ENCODE measurements around the gene SLC10A7. TPM values are rescaled to one million over a fixed set of nuclear protein-coding genes. Genes with fewer than 3 reads are reported as not detected.

Gene SLC10A7
- total and polyA plus RNA-seq, 2 of the 13 experiments (the other 11 are each of a cell fraction or from before 2014, with no cell fraction given) = 18.5 to 18.8 TPM

DNA sequence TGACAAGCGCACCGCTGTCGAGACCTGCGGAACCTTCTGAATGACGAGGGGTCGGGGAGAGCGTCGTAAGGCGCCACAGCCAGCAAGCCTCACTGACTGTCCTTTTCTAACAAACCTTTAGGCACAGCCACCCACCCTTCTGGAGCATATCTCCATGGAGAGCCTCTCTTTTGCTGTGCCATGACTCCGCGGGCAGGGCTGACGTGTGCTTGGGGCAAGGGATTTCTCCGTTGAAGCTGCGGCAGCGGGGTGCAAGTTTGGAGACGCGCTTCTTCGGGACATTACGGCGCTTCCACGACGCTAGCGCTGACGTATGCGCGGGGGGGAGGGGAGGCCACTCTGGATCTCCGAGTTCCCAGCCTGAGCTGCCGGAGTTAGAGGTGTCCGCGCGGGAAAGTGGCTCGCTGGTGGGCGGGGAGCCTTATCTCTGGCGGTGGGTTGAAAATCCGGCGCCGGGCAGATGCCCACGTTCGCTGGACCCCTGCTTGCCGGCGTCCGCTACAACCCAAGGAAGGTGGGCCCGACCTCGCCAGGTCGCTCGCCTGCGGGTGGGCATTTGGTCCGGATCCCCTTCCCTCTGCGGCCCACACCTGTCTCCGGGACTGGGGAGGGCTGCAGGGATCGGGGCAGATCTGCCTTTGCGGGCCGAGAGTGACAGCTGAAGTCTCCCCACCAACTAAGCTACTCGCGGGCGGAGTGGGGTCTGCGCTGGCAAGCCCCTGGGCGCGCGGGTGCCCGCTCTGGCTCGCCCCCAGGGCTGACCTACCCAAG, 543 bp upstream of the SLC10A7 start (continued):
- TF ChIP-seq, protein P1, sequence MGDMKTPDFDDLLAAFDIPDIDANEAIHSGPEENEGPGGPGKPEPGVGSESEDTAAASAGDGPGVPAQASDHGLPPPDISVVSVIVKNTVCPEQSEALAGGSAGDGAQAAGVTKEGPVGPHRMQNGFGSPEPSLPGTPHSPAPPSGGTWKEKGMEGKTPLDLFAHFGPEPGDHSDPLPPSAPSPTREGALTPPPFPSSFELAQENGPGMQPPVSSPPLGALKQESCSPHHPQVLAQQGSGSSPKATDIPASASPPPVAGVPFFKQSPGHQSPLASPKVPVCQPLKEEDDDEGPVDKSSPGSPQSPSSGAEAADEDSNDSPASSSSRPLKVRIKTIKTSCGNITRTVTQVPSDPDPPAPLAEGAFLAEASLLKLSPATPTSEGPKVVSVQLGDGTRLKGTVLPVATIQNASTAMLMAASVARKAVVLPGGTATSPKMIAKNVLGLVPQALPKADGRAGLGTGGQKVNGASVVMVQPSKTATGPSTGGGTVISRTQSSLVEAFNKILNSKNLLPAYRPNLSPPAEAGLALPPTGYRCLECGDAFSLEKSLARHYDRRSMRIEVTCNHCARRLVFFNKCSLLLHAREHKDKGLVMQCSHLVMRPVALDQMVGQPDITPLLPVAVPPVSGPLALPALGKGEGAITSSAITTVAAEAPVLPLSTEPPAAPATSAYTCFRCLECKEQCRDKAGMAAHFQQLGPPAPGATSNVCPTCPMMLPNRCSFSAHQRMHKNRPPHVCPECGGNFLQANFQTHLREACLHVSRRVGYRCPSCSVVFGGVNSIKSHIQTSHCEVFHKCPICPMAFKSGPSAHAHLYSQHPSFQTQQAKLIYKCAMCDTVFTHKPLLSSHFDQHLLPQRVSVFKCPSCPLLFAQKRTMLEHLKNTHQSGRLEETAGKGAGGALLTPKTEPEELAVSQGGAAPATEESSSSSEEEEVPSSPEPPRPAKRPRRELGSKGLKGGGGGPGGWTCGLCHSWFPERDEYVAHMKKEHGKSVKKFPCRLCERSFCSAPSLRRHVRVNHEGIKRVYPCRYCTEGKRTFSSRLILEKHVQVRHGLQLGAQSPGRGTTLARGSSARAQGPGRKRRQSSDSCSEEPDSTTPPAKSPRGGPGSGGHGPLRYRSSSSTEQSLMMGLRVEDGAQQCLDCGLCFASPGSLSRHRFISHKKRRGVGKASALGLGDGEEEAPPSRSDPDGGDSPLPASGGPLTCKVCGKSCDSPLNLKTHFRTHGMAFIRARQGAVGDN (CRISPR knock-in tag; IDR thresholded peaks at IDR 0.05) = peak; percentile 74
- TF ChIP-seq POLR2G (IDR thresholded peaks at IDR 0.05; ENCODE audit: low read depth, low read length) = peak; percentile 54; the same call in 1 of the 2 replicates
- TF ChIP-seq ZBTB37 (CRISPR knock-in tag; IDR thresholded peaks at IDR 0.05) = no peak
- no peak for TF ChIP-seq ERF (CRISPR knock-in tag; IDR thresholded peaks at IDR 0.05)
- peak; percentile 75 for TF ChIP-seq POGZ (CRISPR knock-in tag; IDR thresholded peaks at IDR 0.05)
- TF ChIP-seq ZBTB43 (CRISPR knock-in tag; conservative IDR thresholded peaks at IDR 0.05) = 0 out of 2 replicates have a peak, but pooled peaks have one; percentile 19
- TF ChIP-seq, protein P2, sequence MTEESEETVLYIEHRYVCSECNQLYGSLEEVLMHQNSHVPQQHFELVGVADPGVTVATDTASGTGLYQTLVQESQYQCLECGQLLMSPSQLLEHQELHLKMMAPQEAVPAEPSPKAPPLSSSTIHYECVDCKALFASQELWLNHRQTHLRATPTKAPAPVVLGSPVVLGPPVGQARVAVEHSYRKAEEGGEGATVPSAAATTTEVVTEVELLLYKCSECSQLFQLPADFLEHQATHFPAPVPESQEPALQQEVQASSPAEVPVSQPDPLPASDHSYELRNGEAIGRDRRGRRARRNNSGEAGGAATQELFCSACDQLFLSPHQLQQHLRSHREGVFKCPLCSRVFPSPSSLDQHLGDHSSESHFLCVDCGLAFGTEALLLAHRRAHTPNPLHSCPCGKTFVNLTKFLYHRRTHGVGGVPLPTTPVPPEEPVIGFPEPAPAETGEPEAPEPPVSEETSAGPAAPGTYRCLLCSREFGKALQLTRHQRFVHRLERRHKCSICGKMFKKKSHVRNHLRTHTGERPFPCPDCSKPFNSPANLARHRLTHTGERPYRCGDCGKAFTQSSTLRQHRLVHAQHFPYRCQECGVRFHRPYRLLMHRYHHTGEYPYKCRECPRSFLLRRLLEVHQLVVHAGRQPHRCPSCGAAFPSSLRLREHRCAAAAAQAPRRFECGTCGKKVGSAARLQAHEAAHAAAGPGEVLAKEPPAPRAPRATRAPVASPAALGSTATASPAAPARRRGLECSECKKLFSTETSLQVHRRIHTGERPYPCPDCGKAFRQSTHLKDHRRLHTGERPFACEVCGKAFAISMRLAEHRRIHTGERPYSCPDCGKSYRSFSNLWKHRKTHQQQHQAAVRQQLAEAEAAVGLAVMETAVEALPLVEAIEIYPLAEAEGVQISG (CRISPR knock-in tag; IDR thresholded peaks at IDR 0.05) = peak; percentile 39; the same call in 1 of the 2 replicates
- TF ChIP-seq, protein P3, sequence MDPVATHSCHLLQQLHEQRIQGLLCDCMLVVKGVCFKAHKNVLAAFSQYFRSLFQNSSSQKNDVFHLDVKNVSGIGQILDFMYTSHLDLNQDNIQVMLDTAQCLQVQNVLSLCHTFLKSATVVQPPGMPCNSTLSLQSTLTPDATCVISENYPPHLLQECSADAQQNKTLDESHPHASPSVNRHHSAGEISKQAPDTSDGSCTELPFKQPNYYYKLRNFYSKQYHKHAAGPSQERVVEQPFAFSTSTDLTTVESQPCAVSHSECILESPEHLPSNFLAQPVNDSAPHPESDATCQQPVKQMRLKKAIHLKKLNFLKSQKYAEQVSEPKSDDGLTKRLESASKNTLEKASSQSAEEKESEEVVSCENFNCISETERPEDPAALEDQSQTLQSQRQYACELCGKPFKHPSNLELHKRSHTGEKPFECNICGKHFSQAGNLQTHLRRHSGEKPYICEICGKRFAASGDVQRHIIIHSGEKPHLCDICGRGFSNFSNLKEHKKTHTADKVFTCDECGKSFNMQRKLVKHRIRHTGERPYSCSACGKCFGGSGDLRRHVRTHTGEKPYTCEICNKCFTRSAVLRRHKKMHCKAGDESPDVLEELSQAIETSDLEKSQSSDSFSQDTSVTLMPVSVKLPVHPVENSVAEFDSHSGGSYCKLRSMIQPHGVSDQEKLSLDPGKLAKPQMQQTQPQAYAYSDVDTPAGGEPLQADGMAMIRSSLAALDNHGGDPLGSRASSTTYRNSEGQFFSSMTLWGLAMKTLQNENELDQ (CRISPR knock-in tag; IDR thresholded peaks at IDR 0.05; ENCODE audit: borderline replicate concordance) = no peak
- TF ChIP-seq, protein P4, sequence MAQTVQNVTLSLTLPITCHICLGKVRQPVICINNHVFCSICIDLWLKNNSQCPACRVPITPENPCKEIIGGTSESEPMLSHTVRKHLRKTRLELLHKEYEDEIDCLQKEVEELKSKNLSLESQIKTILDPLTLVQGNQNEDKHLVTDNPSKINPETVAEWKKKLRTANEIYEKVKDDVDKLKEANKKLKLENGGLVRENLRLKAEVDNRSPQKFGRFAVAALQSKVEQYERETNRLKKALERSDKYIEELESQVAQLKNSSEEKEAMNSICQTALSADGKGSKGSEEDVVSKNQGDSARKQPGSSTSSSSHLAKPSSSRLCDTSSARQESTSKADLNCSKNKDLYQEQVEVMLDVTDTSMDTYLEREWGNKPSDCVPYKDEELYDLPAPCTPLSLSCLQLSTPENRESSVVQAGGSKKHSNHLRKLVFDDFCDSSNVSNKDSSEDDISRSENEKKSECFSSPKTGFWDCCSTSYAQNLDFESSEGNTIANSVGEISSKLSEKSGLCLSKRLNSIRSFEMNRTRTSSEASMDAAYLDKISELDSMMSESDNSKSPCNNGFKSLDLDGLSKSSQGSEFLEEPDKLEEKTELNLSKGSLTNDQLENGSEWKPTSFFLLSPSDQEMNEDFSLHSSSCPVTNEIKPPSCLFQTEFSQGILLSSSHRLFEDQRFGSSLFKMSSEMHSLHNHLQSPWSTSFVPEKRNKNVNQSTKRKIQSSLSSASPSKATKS (CRISPR knock-in tag; IDR thresholded peaks at IDR 0.05) = peak; percentile 85; the same call in 1 of the 2 replicates
- TF ChIP-seq THAP11 (CRISPR knock-in tag; IDR thresholded peaks at IDR 0.05) = no peak; the same call in 1 of the 2 replicates
- TF ChIP-seq ESRRA (CRISPR knock-in tag; IDR thresholded peaks at IDR 0.05; ENCODE audit: low read depth) = no peak
- TF ChIP-seq TAF1 (CRISPR knock-in tag; IDR thresholded peaks at IDR 0.05) = 0 out of 2 replicates have a peak, but pooled peaks have one; percentile 34

All from HepG2 (cell line).